GM18909 (cell line): ENCODE results near the gene ACER1.
A peak's percentile ranks its signal among the peaks of the same experiment; 100 is the strongest.
"Not testable (repeated sequence)": the region's sequence is repeated elsewhere in the genome, so short reads cannot be mapped to it uniquely, and the experiment has no call there.

ENCODE experiments used
- ATAC-seq: cut with Tn5 transposase; IDR thresholded peaks from one replicate; pipeline ENCODE4 v1.9.1; 2021; ENCODE audit warnings: mild to moderate bottlenecking; ENCODE audit not compliant: unreplicated experiment, poor library complexity

ACER1 gene

DNA sequence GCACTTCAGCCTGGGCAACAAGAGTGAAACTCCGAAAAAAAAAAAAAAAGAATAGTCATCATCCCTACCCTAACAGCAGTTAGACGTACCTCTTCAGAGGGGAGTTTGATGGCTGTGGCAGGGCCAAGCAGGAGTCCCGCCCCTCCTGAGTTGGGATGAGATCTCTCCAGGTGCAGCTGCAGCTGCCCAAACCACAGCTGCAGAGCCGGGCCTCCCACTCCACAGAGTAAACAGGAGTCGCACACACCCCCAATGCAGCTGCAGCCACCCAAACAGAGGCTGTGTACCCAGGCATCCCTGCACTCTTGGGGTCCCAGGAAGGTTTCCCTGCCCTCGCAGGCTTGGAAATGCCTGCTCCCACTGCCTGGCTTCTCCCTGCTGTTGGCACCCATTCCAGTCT, 36.2 kb downstream of the ACER1 start:
- no peak for ATAC-seq

DNA sequence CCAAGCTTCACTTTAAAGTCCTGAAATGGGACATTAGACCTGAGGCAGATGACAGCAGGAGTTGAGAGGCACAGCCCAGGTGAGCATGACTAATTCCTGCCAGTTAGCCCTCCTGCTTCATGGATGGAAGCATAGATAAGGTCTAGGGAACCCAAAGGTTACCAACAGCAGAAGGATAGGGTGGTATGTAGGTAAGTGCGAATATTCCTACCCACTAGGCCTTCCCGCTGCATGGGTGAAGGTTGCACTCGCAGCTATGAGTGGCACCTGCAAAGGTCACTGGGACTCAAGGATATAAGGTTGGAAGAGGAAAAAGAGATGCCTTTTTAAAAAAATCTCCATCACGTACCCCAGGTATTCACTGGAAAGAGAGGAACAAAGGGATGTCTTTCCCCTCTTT, 41.4 kb downstream of the ACER1 start:
- no peak for ATAC-seq

DNA sequence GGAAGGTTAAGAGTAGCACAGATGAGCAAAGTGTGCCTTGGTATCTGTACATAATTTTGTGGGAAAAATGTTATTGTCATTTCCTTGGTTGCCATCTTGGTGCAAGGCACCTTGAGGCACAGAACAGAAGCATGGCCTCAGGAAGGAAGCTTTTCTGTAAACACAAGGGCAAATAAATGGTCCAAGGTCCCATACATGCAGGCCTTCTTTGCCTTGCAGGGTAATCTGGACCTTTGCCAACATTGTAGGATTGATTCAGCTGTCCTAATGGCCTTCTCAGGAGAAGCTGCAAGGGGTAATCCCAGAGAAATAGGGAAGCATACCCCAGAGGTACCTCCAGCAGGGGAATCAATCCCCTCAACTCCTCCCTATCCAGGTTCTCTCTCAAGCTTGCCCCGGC, 44.7 kb downstream of the ACER1 start:
- ATAC-seq: no peak

GRCh38 chr19:6287269-6287885, 46.0 kb downstream of the ACER1 start:
- ATAC-seq: no peak

- no peak for ATAC-seq
Measured at GRCh38 chr19:6286676-6287075, 46.7 kb downstream of the ACER1 start.

DNA sequence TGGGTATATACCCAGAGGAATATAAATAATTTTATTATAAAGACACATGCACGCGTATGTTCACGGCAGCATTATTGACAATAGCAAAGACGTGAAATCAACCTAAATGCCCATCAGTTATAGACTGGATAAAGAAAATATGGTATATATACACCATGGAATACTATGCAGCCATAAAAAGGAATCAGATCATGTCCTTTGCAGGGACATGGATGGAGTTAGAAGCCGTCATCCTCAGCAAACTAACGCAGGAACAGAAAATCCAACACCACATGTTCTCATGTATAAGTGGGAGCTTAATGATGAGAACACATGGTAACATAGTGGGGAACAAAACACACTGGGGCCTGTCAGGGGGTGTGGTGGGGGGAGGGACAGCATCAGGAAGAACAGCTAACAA, 51.0 kb downstream of the ACER1 start:
- not testable (repeated sequence) for ATAC-seq

GRCh38 chr19:6279931-6280591, 53.4 kb downstream of the ACER1 start, which contains the start of gene MLLT1:
Gene MLLT1 (minus strand): TSS chr19:6279975. CDS start chr19:6279784, 191 bp downstream.
- ATAC-seq: peak; percentile 87

- no peak for ATAC-seq
Measured at GRCh38 chr19:6279620-6279930, 53.8 kb downstream of the ACER1 start.

- ATAC-seq: no peak
Measured at GRCh38 chr19:6278740-6279619, 54.4 kb downstream of the ACER1 start.

- no peak for ATAC-seq
Measured at GRCh38 chr19:6278051-6278450, 55.4 kb downstream of the ACER1 start.

DNA sequence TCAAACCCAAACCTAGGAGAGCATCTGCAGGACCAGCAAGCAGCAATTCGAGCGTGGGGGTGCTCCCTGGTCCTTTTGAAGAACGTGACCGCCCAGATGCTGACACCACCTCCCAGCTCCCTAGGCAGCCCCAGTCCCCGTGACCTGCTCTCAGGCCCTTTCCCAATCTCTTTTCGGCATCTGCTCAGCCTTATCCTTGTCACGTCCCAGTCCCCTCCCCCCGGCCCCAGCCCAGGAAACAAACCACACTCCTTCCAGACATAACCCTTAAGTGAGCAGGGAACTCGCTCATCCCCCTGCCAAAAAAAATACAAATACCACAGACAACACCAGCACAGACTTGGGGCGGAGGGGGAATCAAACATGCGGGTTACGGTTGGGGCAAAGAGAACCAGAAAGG, 57.0 kb downstream of the ACER1 start:
- ATAC-seq: no peak

GRCh38 chr19:6275170-6275744, 58.2 kb downstream of the ACER1 start:
- ATAC-seq: no peak

DNA sequence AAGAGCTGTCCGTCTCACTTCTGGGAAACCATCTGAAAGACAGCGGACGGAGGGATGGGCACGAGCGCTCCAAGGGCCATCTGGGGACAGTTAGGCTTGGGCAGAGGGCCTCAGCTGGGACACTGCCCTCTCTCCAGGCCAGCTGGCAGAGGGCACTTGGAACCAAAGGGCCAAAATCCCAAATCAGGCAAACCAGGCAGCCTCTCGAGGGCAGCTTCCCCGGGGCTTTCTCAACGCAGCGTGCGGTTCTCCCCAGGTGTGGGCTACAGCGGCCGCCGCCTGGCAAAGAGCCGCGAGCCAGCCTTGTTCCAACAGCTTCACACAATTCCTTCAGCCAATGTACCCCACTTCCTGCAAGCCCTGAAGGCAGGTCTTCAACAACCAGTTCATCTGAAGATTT, 58.7 kb downstream of the ACER1 start:
- ATAC-seq: no peak

- no peak for ATAC-seq
Measured at GRCh38 chr19:6273701-6274601, 59.5 kb downstream of the ACER1 start.

DNA sequence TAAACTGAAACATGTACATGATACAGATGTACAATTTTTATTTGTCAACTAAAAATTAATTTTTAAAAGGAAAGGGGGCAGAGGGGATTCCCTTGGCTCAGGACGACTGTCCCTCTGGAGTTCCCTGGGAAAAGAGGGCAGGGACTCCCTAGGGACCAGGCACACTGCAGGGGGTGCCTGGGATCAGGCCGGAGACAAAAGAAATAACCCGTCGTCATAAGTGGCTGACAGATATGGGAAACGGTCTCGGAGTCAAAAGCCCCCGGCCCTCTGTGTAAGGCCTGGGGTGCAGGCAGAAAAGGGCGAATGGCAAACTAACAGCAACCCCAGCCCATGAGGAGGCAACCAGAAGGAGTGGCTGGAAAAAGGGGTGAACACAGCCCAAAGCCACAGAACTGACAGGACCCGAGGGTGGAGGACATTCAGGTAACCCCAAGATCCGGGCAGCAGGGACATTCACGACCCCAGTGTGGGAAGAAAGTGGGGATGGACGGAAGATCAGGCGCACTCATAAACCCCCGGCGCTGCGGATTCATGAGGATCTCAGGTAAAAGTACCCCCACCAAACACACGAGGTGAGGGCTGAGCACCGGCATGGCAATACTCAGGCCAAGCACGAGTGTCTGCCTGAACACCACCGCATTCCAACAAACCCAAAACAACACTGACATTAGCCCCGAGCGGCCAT, 60.4 kb downstream of the ACER1 start:
- no peak for ATAC-seq

- ATAC-seq: no peak
Measured at GRCh38 chr19:6272411-6272791, 61.0 kb downstream of the ACER1 start.

DNA sequence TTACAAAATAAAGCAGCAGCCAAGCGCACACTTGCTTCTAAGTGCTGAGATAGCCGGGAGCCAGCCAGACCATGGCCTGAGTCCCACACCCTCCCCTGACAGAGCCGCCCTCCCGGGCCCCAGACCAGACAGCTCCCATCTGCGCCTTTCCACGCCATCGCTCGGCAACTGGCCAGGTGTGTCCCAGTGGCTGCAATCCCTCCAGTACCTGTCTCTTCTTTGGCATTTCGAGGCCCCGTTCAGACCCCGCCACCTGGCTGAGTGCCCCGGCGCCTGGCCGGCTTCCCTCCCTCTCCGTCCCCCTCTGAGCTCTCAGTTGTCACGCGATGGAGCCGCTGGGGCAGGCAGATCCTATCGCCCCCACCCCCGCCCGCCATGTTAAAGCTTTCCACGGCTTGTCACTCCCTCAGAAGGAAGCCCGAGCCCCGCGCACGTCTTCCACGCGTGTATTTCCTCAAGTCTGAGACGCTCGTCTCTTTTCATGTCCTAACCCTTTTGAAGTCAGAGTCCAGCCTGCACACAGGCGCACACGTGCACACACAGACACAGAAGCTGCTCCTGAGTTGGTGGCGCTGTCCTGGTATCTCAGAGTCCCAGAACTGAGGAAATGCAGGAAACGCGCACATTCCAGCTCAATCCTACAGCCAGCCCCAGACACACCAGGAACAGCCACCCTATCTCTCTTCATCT, 61.5 kb downstream of the ACER1 start:
- ATAC-seq: no peak

DNA sequence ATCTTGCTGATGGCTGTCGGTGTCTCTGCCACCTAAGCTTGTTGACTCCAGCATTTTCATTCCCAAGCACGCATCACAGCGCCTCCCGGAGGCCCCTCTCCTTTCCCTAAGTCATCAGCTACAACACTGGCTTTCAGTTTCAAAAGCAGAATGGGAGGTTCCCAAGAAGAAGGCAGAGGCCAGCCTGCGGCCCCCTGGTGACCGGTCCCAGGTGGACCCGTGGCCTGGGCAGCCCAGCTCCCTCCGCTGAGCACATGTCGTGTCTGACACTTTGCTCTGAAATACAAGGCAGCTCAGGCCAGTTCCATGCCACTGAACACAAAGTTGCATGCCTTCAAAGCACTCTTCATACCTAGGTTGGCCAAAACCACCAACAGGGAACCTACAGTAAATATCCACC, 62.2 kb downstream of the ACER1 start:
- no peak for ATAC-seq

GRCh38 chr19:6270822-6271221, 62.6 kb downstream of the ACER1 start:
- ATAC-seq: no peak
